ENCODE data around the gene PTMA. TPM values are rescaled to one million over a fixed set of nuclear protein-coding genes. Genes with fewer than 3 reads are reported as not detected.
"Not testable (repeated sequence)": the region's sequence is repeated elsewhere in the genome, so short reads cannot be mapped to it uniquely, and the experiment has no call there.

PTMA gene
- polyA plus RNA-seq, 1 donor from 2014 or later, result 2,091 TPM

GRCh38 chr2:231749016-231749415, 40.7 kb downstream of the PTMA start:
- not testable (repeated sequence) for H3K9me2 ChIP-seq (ENCODE audit: insufficient read depth, low read length); H3K36me3 ChIP-seq (ENCODE audit: insufficient read depth, low read length)

GRCh38 chr2:231751042-231751815, 42.9 kb downstream of the PTMA start:
- H3K79me2 ChIP-seq (replicated peaks; ENCODE audit: insufficient read depth, low read length), result no peaks in the 10 kb centered on the region
- no peaks in the 10 kb centered on the region for H3K36me3 ChIP-seq (ENCODE audit: insufficient read depth, low read length)
- no peak overlapping the region for H3K27ac ChIP-seq (ENCODE audit: low read length)
- no peaks in the 10 kb centered on the region for H3F3A ChIP-seq (ENCODE audit: insufficient read depth, low read length, poor library complexity, severe bottlenecking)
- no peak for TF ChIP-seq EP300 (conservative IDR thresholded peaks at IDR 0.05; ENCODE audit: poor library complexity, severe bottlenecking)
- no peak for TF ChIP-seq REST (IDR thresholded peaks at IDR 0.05; ENCODE audit: borderline replicate concordance)
- TF ChIP-seq POLR2AphosphoS5 (IDR thresholded peaks at IDR 0.05), result no peak
- no peak for TF ChIP-seq RAD21 (conservative IDR thresholded peaks at IDR 0.05)
- no peak for TF ChIP-seq CTCF (IDR thresholded peaks at IDR 0.05; ENCODE audit: poor library complexity, severe bottlenecking)
- TF ChIP-seq SMC3 (conservative IDR thresholded peaks at IDR 0.05; ENCODE audit: poor library complexity), result no peak
- no peak for TF ChIP-seq MXI1 (conservative IDR thresholded peaks at IDR 0.05; ENCODE audit: poor library complexity, severe bottlenecking)
- no peak for TF ChIP-seq EZH2 (IDR thresholded peaks at IDR 0.05; ENCODE audit: borderline replicate concordance, insufficient read depth, low read length, poor library complexity, severe bottlenecking)
- TF ChIP-seq TAF1 (IDR thresholded peaks at IDR 0.05; ENCODE audit: low read depth), result no peak
- no peak overlapping the region for H3K4me2 ChIP-seq (ENCODE audit: low read length)
- no peak overlapping the region for H3K4me3 ChIP-seq (ENCODE audit: low read length)
- H3K9me2 ChIP-seq (ENCODE audit: insufficient read depth, low read length), result no peaks in the 10 kb centered on the region
- no peak overlapping the region for H3K9ac ChIP-seq (ENCODE audit: low read length)
- no peak overlapping the region for H2AFZ ChIP-seq (ENCODE audit: low read depth, low read length)
- H3K27me3 ChIP-seq (ENCODE audit: insufficient read depth, low read depth, low read length), result no peaks in the 10 kb centered on the region
- no peaks in the 10 kb centered on the region for H4K20me1 ChIP-seq (ENCODE audit: insufficient read depth)
- no peaks in the 10 kb centered on the region for H3K9me3 ChIP-seq (ENCODE audit: low read length)

More at GRCh38 chr2:231749016-231749415, 40.7 kb downstream of the PTMA start:
- H3K4me2 ChIP-seq (ENCODE audit: low read length); H3K27ac ChIP-seq (ENCODE audit: low read length); H4K20me1 ChIP-seq (ENCODE audit: insufficient read depth); H3K4me3 ChIP-seq (ENCODE audit: low read length); H3F3A ChIP-seq (ENCODE audit: insufficient read depth, low read length, poor library complexity, severe bottlenecking); H3K27me3 ChIP-seq (ENCODE audit: insufficient read depth, low read depth, low read length); H2AFZ ChIP-seq (ENCODE audit: low read depth, low read length); H3K9ac ChIP-seq (ENCODE audit: low read length); H3K79me2 ChIP-seq (replicated peaks; ENCODE audit: insufficient read depth, low read length); H3K9me3 ChIP-seq (ENCODE audit: low read length): not testable (repeated sequence)

All from neural cell (in vitro differentiated cells).